Panc1 (cell line): ENCODE data around the gene IL20RA. TPM values are rescaled to one million over a fixed set of nuclear protein-coding genes. Genes with fewer than 3 reads are reported as not detected.

ENCODE experiments used
- ATAC-seq: fragments of 200-7000 bp; cut with Tn5 transposase; 2 replicates; pipeline ENCODE4 v1.9.1; 2020; ENCODE audit warnings: mild to moderate bottlenecking, moderate library complexity
- BruUV-seq: library from RNA; stranded (reverse); fragments of 400-500 nt; replicated peaks from 2 replicates; lab custom pipeline; 2021; lab: Mats Ljungman, UMichigan
- CTCF ChIA-PET: fragments of 300-600 bp; sonication (Branson Sonifier 250); formaldehyde crosslinking; loops from one replicate; lab custom pipeline; 2022; ENCODE audit warnings: antibody characterized with exemption; lab: Charles Lee
- POLR2A ChIA-PET: fragments of 300-600 bp; sonication (Branson Sonifier 250); formaldehyde crosslinking; loops from one replicate; lab custom pipeline; 2022; ENCODE audit warnings: antibody characterized with exemption; lab: Charles Lee
- DNase-seq: peaks from one replicate; pipeline ENCODE4 v3.0.0-alpha.2; 2010; ENCODE audit warnings: low read depth, low spot score
- H3K27ac ChIP-seq: 2 replicates; pipeline ENCODE4 v1.5.1; 2011; ENCODE audit warnings: mild to moderate bottlenecking, low read length, inconsistent platforms
- H3K27me3 ChIP-seq: fragments of 200-500 bp; sonication (Bioruptor generic); 2 replicates; pipeline ENCODE4 v1.6.0; 2014; ENCODE audit warnings: low read length, inconsistent platforms; ENCODE audit not compliant: control insufficient read depth, insufficient read depth
- H3K36me3 ChIP-seq: fragments of 200-500 bp; sonication (Bioruptor generic); 2 replicates; pipeline ENCODE4 v1.5.1; 2014; ENCODE audit warnings: inconsistent platforms, mild to moderate bottlenecking, low read length, moderate library complexity; ENCODE audit not compliant: control insufficient read depth, insufficient read depth
- H3K4me1 ChIP-seq: 2 replicates; pipeline ENCODE4 v1.5.1; 2011; ENCODE audit warnings: inconsistent platforms, mild to moderate bottlenecking, low read length, moderate library complexity; ENCODE audit not compliant: control insufficient read depth, insufficient read depth
- H3K4me3 ChIP-seq, 2 experiments: 2 replicates each; pipeline ENCODE4 v1.5.1; 2011 to 2012; ENCODE audit warnings: low read depth in 2 of 2, low read length in 2 of 2, mild to moderate bottlenecking in 2 of 2, inconsistent platforms in 1 of 2, moderate library complexity in 1 of 2
- H3K9me3 ChIP-seq: fragments of 200-500 bp; sonication (Bioruptor generic); 2 replicates; pipeline ENCODE4 v1.5.1; 2014; ENCODE audit warnings: low read depth, mild to moderate bottlenecking, inconsistent platforms, low read length, moderate library complexity; ENCODE audit not compliant: control insufficient read depth, insufficient read depth
- CTCF ChIP-seq: fragments of 450-650 bp; IDR thresholded peaks from 2 replicates; pipeline ENCODE4 v1.5.1; 2017; ENCODE audit warnings: mild to moderate bottlenecking
- POLR2AphosphoS5 ChIP-seq: IDR thresholded peaks from 2 replicates; pipeline ENCODE4 v1.6.1; 2012; ENCODE audit warnings: mild to moderate bottlenecking, low read depth, low read length, moderate library complexity
- REST ChIP-seq, 2 experiments: IDR thresholded peaks; 2 replicates each; pipeline ENCODE4 v1.6.1; 2011 to 2012; ENCODE audit warnings: low read depth in 2 of 2, control low read depth in 1 of 2, low read length in 1 of 2, mild to moderate bottlenecking in 1 of 2, moderate library complexity in 1 of 2; ENCODE audit not compliant: insufficient read depth in 1 of 2
- SIN3A ChIP-seq: IDR thresholded peaks from 2 replicates; pipeline ENCODE4 v1.6.1; 2012; ENCODE audit warnings: low read depth, mild to moderate bottlenecking, low read length, moderate library complexity, borderline replicate concordance; ENCODE audit not compliant: insufficient read depth
- TCF7L2 ChIP-seq: IDR thresholded peaks from 2 replicates; pipeline ENCODE4 v1.6.1; 2011; ENCODE audit warnings: mild to moderate bottlenecking, low read depth, low read length, inconsistent platforms
- in situ Hi-C: cut with HindIII; loops from 2 replicates; pipeline ENCODE4 v1.10.0; 2016; ENCODE audit warnings: low sequenced_read_pairs, low pct_unique_long_range_greater_than_20kb
- intact Hi-C: fragments of 100-400 bp; cut with micrococcal nuclease; formaldehyde crosslinking; loops from one replicate; pipeline ENCODE4 v1.10.0; 2022; ENCODE audit not compliant: unreplicated experiment
- total RNA-seq: library from RNA; stranded (reverse); gene quantifications from one replicate; pipeline ENCODE4 v1.2.1, GENCODE V29; 2021; ENCODE audit not compliant: unreplicated experiment

IL20RA gene
- total RNA-seq, 1 experiment from 2014 or later = not detected

GRCh38 chr6:136969930-136970329, 74.8 kb downstream of the IL20RA start:
- in situ Hi-C loops = no loop called here

GRCh38 chr6:136969433-136969832, 75.3 kb downstream of the IL20RA start:
- intact Hi-C loops = no loop called here
- no peak; the same call in 1 of the 2 replicates for ATAC-seq
- Histone ChIP-seq H3K4me1 (no peaks in the 10 kb centered on the region), H3K4me3 (no peak overlapping the region), H3K27ac (no peak overlapping the region), H3K27me3 (no peaks in the 10 kb centered on the region), H3K9me3 (no peaks in the 10 kb centered on the region), H3K36me3 (no peaks in the 10 kb centered on the region)
- DNase-seq = no peak
- BruUV-seq = no TSS peak
- no peak for TF ChIP-seq POLR2AphosphoS5
- TF ChIP-seq SIN3A = no peak
- TF ChIP-seq REST (IDR thresholded peaks at IDR 0.05; ENCODE audit: insufficient read depth in 1 of 2, low read depth in 2 of 2, low read length in 1 of 2) = no peak
- no peak for TF ChIP-seq CTCF
- no peak for TF ChIP-seq TCF7L2
- ChIA-PET CTCF (no interaction called here), POLR2A (interaction anchor here (0.6 kb wide), 1 partner anchor 928 kb away, joined by 5 read pairs; no protein-coding TSS in a partner anchor)
- in situ Hi-C loops = no loop called here

More at GRCh38 chr6:136969930-136970329, 74.8 kb downstream of the IL20RA start:
- TF ChIP-seq POLR2AphosphoS5 (no peak), CTCF (no peak), TCF7L2 (no peak), SIN3A (no peak), REST (IDR thresholded peaks at IDR 0.05; ENCODE audit: insufficient read depth in 1 of 2, low read depth in 2 of 2, low read length in 1 of 2) (no peak)
- Histone ChIP-seq H3K36me3 (no peaks in the 10 kb centered on the region), H3K9me3 (no peaks in the 10 kb centered on the region), H3K27me3 (no peaks in the 10 kb centered on the region), H3K4me1 (no peaks in the 10 kb centered on the region), H3K4me3 (no peak overlapping the region), H3K27ac (no peak overlapping the region)
- ATAC-seq (no peak), DNase-seq (no peak)
- ChIA-PET POLR2A (no interaction called here), CTCF (interaction anchor here (0.6 kb wide), 1 partner anchor 25 kb away, joined by 4 read pairs; no protein-coding TSS in a partner anchor)
- BruUV-seq = no TSS peak
- intact Hi-C loops = loop anchor here (5.0 kb wide), 1 partner anchor 42 kb away; no protein-coding TSS in a partner anchor
